GM19455 (cell line): Measurements from ENCODE around the gene ZSCAN30.
A peak's percentile ranks its signal among the peaks of the same experiment; 100 is the strongest.
"Not testable (repeated sequence)": the region's sequence is repeated elsewhere in the genome, so short reads cannot be mapped to it uniquely, and the experiment has no call there.

Source experiments
- ATAC-seq: cut with Tn5 transposase; IDR thresholded peaks from one replicate; pipeline ENCODE4 v1.9.1; 2021; ENCODE audit not compliant: unreplicated experiment

The ZSCAN30 gene

DNA sequence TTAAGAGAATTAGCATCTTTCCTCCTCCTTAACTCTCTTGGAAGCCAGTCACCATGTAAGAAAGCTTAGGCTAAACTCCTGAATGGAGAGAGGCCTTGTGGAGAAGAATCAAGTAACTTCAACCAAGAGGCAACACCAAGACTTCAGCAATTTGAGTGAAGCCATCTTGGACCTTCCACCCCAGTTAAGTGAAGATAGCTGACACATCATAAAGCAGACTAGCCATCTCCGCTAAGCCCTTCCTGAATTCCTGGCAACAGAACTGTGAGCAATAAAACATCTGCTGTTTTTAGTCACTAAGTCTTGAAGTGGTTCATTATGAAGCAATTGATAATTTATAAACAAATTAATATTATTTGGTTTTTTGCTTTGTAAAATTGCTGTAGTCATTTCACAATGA is 50.7 kb downstream of the ZSCAN30 start:
- no peak for ATAC-seq

GRCh38 chr18:35236571-35237363 is 53.3 kb downstream of the ZSCAN30 start:
- no peak for ATAC-seq

DNA sequence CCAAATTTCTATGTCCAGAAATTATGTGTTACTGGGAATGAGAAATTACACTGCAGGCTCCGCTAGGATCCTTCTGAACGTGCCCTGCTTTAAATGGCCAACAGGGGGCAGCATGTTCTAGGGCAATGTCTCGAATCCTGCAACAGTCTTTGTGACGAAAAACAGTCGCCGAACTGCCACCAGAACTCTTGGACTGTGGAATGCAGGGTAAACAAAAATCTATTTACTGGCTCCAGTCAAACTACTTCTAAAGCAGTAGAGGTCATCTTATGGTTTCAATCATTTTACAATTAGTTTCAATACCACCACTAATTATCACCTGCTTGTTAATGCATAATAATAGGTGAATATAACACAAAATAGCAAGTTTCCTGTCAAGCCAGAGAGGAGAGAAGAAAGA is 59.0 kb downstream of the ZSCAN30 start:
- peak; percentile 81 for ATAC-seq

- ATAC-seq: no peak
Observed at GRCh38 chr18:35227254-35227653, 62.8 kb downstream of the ZSCAN30 start.

- no peak for ATAC-seq
Observed at GRCh38 chr18:35223797-35224196, 66.2 kb downstream of the ZSCAN30 start.

DNA sequence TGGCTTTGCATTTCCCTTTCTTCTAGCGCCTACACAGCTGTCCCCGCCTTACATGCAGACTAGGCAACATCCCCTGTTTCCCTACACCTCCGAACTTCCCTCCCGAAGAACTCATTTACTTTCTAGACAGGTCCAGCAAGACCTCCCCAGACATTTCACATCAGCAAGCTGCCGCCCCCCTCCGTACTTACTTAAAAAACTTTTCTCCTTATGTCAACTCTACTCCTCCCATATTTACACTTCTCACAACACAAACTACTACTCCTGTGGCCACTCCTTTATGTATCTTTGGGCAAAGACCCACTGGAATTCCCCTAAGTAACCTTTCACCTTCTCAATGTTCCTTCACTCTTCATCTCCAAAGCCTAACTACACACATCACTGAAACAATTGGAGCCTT is 69.6 kb downstream of the ZSCAN30 start:
- no peak for ATAC-seq

DNA sequence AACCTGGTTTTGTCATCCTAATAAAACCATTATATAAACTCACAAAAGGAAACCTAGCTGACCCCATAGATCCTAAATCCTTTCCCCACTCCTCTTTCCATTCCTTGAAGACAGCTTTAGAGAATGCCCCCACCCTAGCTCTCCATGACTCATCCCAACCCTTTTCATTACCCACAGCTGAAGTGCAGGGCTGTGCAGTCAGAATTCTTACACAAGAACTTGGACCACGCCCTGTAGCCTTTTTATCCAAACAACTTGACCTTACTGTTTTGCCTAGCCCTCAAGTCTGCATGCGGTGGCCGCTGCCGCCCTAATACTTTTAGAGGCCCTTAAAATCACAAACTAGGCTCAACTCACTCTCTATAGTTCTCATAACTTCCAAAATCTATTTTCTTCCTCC is 70.7 kb downstream of the ZSCAN30 start:
- not testable (repeated sequence) for ATAC-seq

- not testable (repeated sequence) for ATAC-seq
Observed at GRCh38 chr18:35216611-35217010, 73.4 kb downstream of the ZSCAN30 start.

- ATAC-seq: no peak
Observed at GRCh38 chr18:35215026-35215425, 75.0 kb downstream of the ZSCAN30 start.

- not testable (repeated sequence) for ATAC-seq
Observed at GRCh38 chr18:35205746-35206458, 84.1 kb downstream of the ZSCAN30 start.

- ATAC-seq: no peak
Observed at GRCh38 chr18:35205199-35205712, 84.8 kb downstream of the ZSCAN30 start.

DNA sequence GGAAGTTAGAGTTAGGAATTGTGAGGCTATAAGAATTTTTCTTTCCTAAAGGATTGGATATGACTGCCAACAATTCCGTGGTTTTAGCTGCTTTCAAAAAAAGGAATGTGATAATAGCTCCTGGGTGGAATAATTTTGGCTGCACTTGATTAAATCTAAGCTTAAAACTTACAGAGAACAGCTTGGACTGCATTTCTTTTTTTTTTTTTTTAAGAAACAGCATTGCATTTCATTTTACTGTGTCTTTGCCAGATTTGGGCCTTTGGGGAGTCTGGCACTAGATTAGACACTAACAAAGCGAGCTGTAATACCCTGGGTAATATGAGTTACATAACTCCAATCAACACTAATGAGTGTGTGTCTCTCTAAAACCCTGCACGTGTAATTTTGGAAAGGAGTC is 87.0 kb downstream of the ZSCAN30 start:
- ATAC-seq: no peak

DNA sequence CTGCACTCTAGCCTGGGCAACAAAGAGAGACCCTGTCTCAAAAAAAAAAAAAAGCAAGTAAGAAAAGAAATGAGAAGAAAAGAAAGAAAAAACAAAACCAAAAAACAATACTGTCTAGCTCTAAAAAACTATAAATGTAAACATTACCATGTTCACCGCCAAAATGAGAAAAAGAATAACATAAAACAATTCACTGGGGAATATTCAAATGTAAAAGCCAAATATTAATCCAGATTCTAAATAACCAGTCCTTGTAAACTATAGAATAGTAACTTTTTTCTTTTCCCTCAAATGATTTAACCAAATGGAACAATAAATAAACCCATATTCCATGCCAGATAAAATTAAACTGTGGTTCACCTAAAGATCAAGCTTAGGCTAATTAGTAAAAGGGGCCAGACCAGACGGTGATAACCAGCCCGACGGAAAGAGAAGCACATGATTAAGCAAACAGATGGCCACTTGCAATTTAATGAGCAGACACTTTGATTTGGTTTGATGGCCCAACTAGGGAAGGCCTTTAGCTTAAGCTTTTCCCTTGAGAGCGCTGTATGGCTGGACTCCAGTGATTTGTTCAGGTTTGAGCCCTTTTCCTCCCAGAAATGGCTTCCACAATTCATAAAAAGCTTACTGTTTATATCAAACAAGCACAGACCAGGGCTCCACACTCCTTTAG is 88.6 kb downstream of the ZSCAN30 start:
- ATAC-seq: no peak
